ENCODE results near the gene GZMB.

GRCh38 chr14:24633353-24633752, 637 bp downstream of the GZMB start:
- TF ChIP-seq CTCF (IDR thresholded peaks at IDR 0.05 in 2 of 3, conservative IDR thresholded peaks at IDR 0.05 in 1 of 3; ENCODE audit: borderline replicate concordance in 1 of 3, insufficient read depth in 1 of 3, low read depth in 2 of 3, low read length in 2 of 3) (no peak), REST (IDR thresholded peaks at IDR 0.05; ENCODE audit: low read depth) (no peak), POLR2A (IDR thresholded peaks at IDR 0.05; ENCODE audit: borderline replicate concordance, extremely low read depth, insufficient read depth, insufficient read length) (no peak), EZH2 (IDR thresholded peaks at IDR 0.05) (no peak), POLR2AphosphoS5 (IDR thresholded peaks at IDR 0.05; ENCODE audit: low read depth, low read length) (no peak), TCF7L2 (IDR thresholded peaks at IDR 0.05; ENCODE audit: borderline replicate concordance, extremely low read depth, insufficient read depth, insufficient read length) (no peak), RAD21 (IDR thresholded peaks at IDR 0.05; ENCODE audit: low read depth) (no peak), YY1 (IDR thresholded peaks at IDR 0.05; ENCODE audit: extremely low read depth, insufficient replicate concordance, low read depth, low read length) (no peak), JUND (IDR thresholded peaks at IDR 0.05) (no peak), ZNF274 (IDR thresholded peaks at IDR 0.05; ENCODE audit: low read depth, low read length) (no peak), ZFX (IDR thresholded peaks at IDR 0.05) (no peak)

All from HCT116 (cell line).